Measurements from ENCODE around the gene ACACA. TPM values are rescaled to one million over a fixed set of nuclear protein-coding genes. Genes with fewer than 3 reads are reported as not detected.

The ACACA gene
- total and polyA plus RNA-seq, 9 of the 15 experiments (the other 6 are each of a cell fraction or from before 2014, with no cell fraction given), result 35.9 to 135 (median 88.4) TPM

GRCh38 chr17:37134050-37134449 is 272.6 kb downstream of the ACACA start (continued):
- TF ChIP-seq, protein P1, sequence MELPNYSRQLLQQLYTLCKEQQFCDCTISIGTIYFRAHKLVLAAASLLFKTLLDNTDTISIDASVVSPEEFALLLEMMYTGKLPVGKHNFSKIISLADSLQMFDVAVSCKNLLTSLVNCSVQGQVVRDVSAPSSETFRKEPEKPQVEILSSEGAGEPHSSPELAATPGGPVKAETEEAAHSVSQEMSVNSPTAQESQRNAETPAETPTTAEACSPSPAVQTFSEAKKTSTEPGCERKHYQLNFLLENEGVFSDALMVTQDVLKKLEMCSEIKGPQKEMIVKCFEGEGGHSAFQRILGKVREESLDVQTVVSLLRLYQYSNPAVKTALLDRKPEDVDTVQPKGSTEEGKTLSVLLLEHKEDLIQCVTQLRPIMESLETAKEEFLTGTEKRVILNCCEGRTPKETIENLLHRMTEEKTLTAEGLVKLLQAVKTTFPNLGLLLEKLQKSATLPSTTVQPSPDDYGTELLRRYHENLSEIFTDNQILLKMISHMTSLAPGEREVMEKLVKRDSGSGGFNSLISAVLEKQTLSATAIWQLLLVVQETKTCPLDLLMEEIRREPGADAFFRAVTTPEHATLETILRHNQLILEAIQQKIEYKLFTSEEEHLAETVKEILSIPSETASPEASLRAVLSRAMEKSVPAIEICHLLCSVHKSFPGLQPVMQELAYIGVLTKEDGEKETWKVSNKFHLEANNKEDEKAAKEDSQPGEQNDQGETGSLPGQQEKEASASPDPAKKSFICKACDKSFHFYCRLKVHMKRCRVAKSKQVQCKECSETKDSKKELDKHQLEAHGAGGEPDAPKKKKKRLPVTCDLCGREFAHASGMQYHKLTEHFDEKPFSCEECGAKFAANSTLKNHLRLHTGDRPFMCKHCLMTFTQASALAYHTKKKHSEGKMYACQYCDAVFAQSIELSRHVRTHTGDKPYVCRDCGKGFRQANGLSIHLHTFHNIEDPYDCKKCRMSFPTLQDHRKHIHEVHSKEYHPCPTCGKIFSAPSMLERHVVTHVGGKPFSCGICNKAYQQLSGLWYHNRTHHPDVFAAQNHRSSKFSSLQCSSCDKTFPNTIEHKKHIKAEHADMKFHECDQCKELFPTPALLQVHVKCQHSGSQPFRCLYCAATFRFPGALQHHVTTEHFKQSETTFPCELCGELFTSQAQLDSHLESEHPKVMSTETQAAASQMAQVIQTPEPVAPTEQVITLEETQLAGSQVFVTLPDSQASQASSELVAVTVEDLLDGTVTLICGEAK (IDR thresholded peaks at IDR 0.05), result no peak
- TF ChIP-seq, protein P1 (CRISPR knock-in tag; IDR thresholded peaks at IDR 0.05), result no peak
- TF ChIP-seq CHD7 (IDR thresholded peaks at IDR 0.05; ENCODE audit: low read depth, low read length), result no peak
- TF ChIP-seq SLC30A9 (CRISPR knock-in tag; IDR thresholded peaks at IDR 0.05), result no peak
- TF ChIP-seq COPS2 (conservative IDR thresholded peaks at IDR 0.05), result no peak
- TF ChIP-seq, protein P2, sequence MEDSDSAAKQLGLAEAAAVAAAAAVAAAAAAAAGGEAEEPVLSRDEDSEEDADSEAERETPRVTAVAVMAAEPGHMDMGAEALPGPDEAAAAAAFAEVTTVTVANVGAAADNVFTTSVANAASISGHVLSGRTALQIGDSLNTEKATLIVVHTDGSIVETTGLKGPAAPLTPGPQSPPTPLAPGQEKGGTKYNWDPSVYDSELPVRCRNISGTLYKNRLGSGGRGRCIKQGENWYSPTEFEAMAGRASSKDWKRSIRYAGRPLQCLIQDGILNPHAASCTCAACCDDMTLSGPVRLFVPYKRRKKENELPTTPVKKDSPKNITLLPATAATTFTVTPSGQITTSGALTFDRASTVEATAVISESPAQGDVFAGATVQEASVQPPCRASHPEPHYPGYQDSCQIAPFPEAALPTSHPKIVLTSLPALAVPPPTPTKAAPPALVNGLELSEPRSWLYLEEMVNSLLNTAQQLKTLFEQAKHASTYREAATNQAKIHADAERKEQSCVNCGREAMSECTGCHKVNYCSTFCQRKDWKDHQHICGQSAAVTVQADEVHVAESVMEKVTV (CRISPR knock-in tag; IDR thresholded peaks at IDR 0.05), result no peak

Data from K562 (cell line).